ENCODE data around the gene PADI4. TPM values are rescaled to one million over a fixed set of nuclear protein-coding genes. Genes with fewer than 3 reads are reported as not detected.

PADI4 gene
- total and polyA plus RNA-seq, 2 experiments from 2014 or later, result 0.45 to 0.52 TPM

GRCh38 chr1:17355898-17356297 lies 47.9 kb downstream of the PADI4 start:
- no peak for TF ChIP-seq ZNF331 (CRISPR knock-in tag; IDR thresholded peaks at IDR 0.05; ENCODE audit: low read depth)
- no peak for TF ChIP-seq REST (IDR thresholded peaks at IDR 0.05; ENCODE audit: unreplicated experiment)
- no peak for TF ChIP-seq STAT1 (IDR thresholded peaks at IDR 0.05; ENCODE audit: unreplicated experiment)
- no peak for TF ChIP-seq ETS1 (IDR thresholded peaks at IDR 0.05)
- TF ChIP-seq CREB1 (CRISPR knock-in tag; IDR thresholded peaks at IDR 0.05; ENCODE audit: low read depth), result no peak
- no peak for TF ChIP-seq ZNF114 (CRISPR knock-in tag; IDR thresholded peaks at IDR 0.05)
- TF ChIP-seq ZNF462 (CRISPR knock-in tag; IDR thresholded peaks at IDR 0.05), result no peak
- TF ChIP-seq CTCF (conservative IDR thresholded peaks at IDR 0.05; ENCODE audit: low read depth in 2 of 2), result no peak
- no peak for TF ChIP-seq POLR2AphosphoS5 (IDR thresholded peaks at IDR 0.05; ENCODE audit: low read depth)
- no peak for TF ChIP-seq NANOG (IDR thresholded peaks at IDR 0.05; ENCODE audit: borderline replicate concordance)
- TF ChIP-seq EZH2phosphoT487 (IDR thresholded peaks at IDR 0.05; ENCODE audit: unreplicated experiment), result no peak
- no peak for TF ChIP-seq JUNB (IDR thresholded peaks at IDR 0.05; ENCODE audit: unreplicated experiment)
- no peak for TF ChIP-seq EZH2 (IDR thresholded peaks at IDR 0.05; ENCODE audit: low read depth, unreplicated experiment)

More at GRCh38 chr1:17355898-17356297, 47.9 kb downstream of the PADI4 start:
- H4K20me1 ChIP-seq (replicated peaks; ENCODE audit: insufficient read depth), result no peaks in the 10 kb centered on the region; the same call in 1 of the 2 replicates
- peaks cover 11% of the 10 kb centered on the region for H3K27me3 Mint-ChIP-seq (ENCODE audit: insufficient read depth, low read depth, poor library complexity)
- no peaks in the 10 kb centered on the region for H3K79me2 ChIP-seq (replicated peaks; ENCODE audit: insufficient read depth)
- H3K27ac Mint-ChIP-seq, result no peak overlapping the region
- H3F3A ChIP-seq (replicated peaks; ENCODE audit: low read depth), result no peaks in the 10 kb centered on the region
- no peaks in the 10 kb centered on the region for H3K36me3 ChIP-seq (ENCODE audit: insufficient read depth)
- H3K27ac ChIP-seq (ENCODE audit: low read depth), result no peak overlapping the region
- H2AFZ ChIP-seq, result peak overlapping the region; percentile 59; the same call in 1 of the 2 replicates
- no peak overlapping the region for H3K4me3 ChIP-seq
- peaks cover 7% of the 10 kb centered on the region; the same call in 2 of the 3 replicates for H3K4me1 Mint-ChIP-seq
- no peaks in the 10 kb centered on the region for H3K36me3 Mint-ChIP-seq (ENCODE audit: low read depth)
- no peak overlapping the region for H3K4me2 ChIP-seq
- H3K9me2 ChIP-seq (ENCODE audit: insufficient read depth), result no peaks in the 10 kb centered on the region
- DNase-seq (ENCODE audit: low spot score), result no peak
- H3K4me1 ChIP-seq (ENCODE audit: insufficient read depth), result no peaks in the 10 kb centered on the region
- no peaks in the 10 kb centered on the region for H3K27me3 ChIP-seq (ENCODE audit: insufficient read depth)
- H3K9me3 Mint-ChIP-seq, result no peaks in the 10 kb centered on the region; the same call in 2 of the 3 replicates
- no peak for ATAC-seq
- H3K4me3 Mint-ChIP-seq, result no peak overlapping the region

Measured in GM23338 (cell line).